ENCODE results near the gene EPC2. TPM values are rescaled to one million over a fixed set of nuclear protein-coding genes. Genes with fewer than 3 reads are reported as not detected.

The EPC2 gene
- polyA plus RNA-seq, 1 of the 3 experiments (the other 2 are of a cell fraction) = 8.8 TPM

DNA sequence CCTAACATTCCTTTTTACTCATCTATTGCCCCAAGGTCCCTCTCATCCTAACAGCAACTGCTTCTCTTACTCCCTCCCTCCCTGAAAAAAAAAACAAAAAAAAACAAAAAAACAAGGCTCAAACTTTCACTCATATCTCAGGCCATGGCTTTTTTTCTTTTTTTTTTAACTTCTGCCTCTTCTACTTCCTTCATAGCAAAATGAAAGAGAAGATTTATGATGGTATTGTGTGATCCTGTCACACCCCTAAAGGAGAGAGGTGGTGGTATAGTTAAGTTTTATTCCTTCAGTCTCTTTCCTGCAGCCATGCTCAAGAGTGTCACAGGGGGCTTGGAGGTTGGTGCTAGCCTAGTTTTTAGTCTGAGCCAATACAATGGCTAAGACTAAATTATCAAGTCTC lies 21.5 kb upstream of the EPC2 start:
- Histone ChIP-seq H3K27ac (ENCODE audit: low read depth in 2 of 2, low read length in 1 of 2) (no peak overlapping the region), H2AFZ (ENCODE audit: low read depth) (no peak overlapping the region), H3K79me2 (ENCODE audit: insufficient read depth) (no peaks in the 10 kb centered on the region), H3K4me3 (ENCODE audit: low read depth in 2 of 2, low read length in 1 of 2) (no peak overlapping the region), H3K27me3 (ENCODE audit: insufficient read depth) (no peaks in the 10 kb centered on the region; the same call in 1 of the 2 replicates), H3K36me3 (replicated peaks in 1 of 2; ENCODE audit: control insufficient read depth in 1 of 2, insufficient read depth in 2 of 2, low read length in 1 of 2) (no peaks in the 10 kb centered on the region), H3K9me3 (no peaks in the 10 kb centered on the region), H3K9ac (no peak overlapping the region), H3F3A (replicated peaks; ENCODE audit: insufficient read depth) (no peaks in the 10 kb centered on the region), H3K4me1 (ENCODE audit: control insufficient read depth in 1 of 2, insufficient read depth in 2 of 2, low read depth in 1 of 2, low read length in 1 of 2) (no peaks in the 10 kb centered on the region), H4K20me1 (ENCODE audit: insufficient read depth) (no peaks in the 10 kb centered on the region), H3K9me2 (no peaks in the 10 kb centered on the region), H3K4me2 (no peak overlapping the region)
- no peak for DNase-seq
- TF ChIP-seq NFIC (IDR thresholded peaks at IDR 0.05; ENCODE audit: borderline replicate concordance) (no peak), RXRA (IDR thresholded peaks at IDR 0.05; ENCODE audit: borderline replicate concordance, low read depth) (no peak), USF1 (IDR thresholded peaks at IDR 0.05; ENCODE audit: borderline replicate concordance, low read depth) (no peak), MEF2A (IDR thresholded peaks at IDR 0.05; ENCODE audit: borderline replicate concordance, low read depth) (no peak), YY1 (IDR thresholded peaks at IDR 0.05; ENCODE audit: low read depth) (no peak), RFX5 (IDR thresholded peaks at IDR 0.05; ENCODE audit: low read length) (no peak), NRF1 (IDR thresholded peaks at IDR 0.05; ENCODE audit: low read depth, low read length) (no peak), TEAD4 (IDR thresholded peaks at IDR 0.05; ENCODE audit: borderline replicate concordance, insufficient read depth) (no peak)
- CTCF ChIA-PET = no interaction called here
- POLR2A ChIA-PET = no interaction called here

GRCh38 chr2:148627224-148627623 lies 17.3 kb upstream of the EPC2 start:
- ChIA-PET CTCF (interaction anchor here (1.2 kb wide), 1 partner anchor 391 kb away, joined by 3 read pairs; no protein-coding TSS in a partner anchor), POLR2A (no interaction called here)
- Histone ChIP-seq H3K4me1 (ENCODE audit: control insufficient read depth in 1 of 2, insufficient read depth in 2 of 2, low read depth in 1 of 2, low read length in 1 of 2) (no peaks in the 10 kb centered on the region), H3K27me3 (ENCODE audit: insufficient read depth) (no peaks in the 10 kb centered on the region; the same call in 1 of the 2 replicates), H2AFZ (ENCODE audit: low read depth) (no peak overlapping the region), H3K27ac (ENCODE audit: low read depth in 2 of 2, low read length in 1 of 2) (no peak overlapping the region), H3K4me3 (ENCODE audit: low read depth in 2 of 2, low read length in 1 of 2) (no peak overlapping the region), H3K9me3 (no peaks in the 10 kb centered on the region), H3F3A (replicated peaks; ENCODE audit: insufficient read depth) (no peaks in the 10 kb centered on the region), H3K9me2 (no peaks in the 10 kb centered on the region), H4K20me1 (ENCODE audit: insufficient read depth) (no peaks in the 10 kb centered on the region), H3K9ac (no peak overlapping the region), H3K79me2 (ENCODE audit: insufficient read depth) (no peaks in the 10 kb centered on the region), H3K36me3 (replicated peaks in 1 of 2; ENCODE audit: control insufficient read depth in 1 of 2, insufficient read depth in 2 of 2, low read length in 1 of 2) (no peaks in the 10 kb centered on the region), H3K4me2 (no peak overlapping the region)
- TF ChIP-seq CTCF (IDR thresholded peaks at IDR 0.05) (no peak), PBX3 (IDR thresholded peaks at IDR 0.05) (no peak), RAD21 (IDR thresholded peaks at IDR 0.05; ENCODE audit: low read length) (no peak), FOSL2 (IDR thresholded peaks at IDR 0.05; ENCODE audit: borderline replicate concordance, low read depth) (no peak), USF1 (IDR thresholded peaks at IDR 0.05; ENCODE audit: borderline replicate concordance, low read depth) (no peak)
- TF ChIP-seq, protein P1, sequence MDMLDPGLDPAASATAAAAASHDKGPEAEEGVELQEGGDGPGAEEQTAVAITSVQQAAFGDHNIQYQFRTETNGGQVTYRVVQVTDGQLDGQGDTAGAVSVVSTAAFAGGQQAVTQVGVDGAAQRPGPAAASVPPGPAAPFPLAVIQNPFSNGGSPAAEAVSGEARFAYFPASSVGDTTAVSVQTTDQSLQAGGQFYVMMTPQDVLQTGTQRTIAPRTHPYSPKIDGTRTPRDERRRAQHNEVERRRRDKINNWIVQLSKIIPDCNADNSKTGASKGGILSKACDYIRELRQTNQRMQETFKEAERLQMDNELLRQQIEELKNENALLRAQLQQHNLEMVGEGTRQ (IDR thresholded peaks at IDR 0.05; ENCODE audit: borderline replicate concordance, low read depth, low read length) = no peak
- DNase-seq = no peak
